WTC11 (cell line): Measurements from ENCODE around the gene MTNR1A.

Experiments
- CREB1 ChIP-seq: sonication (generic); formaldehyde crosslinking; IDR thresholded peaks from 2 replicates; pipeline ENCODE4 v1.8.0; 2023; ENCODE audit warnings: mild to moderate bottlenecking, missing genetic modification reagents
- CTCF ChIP-seq: fragments of 200-600 bp; IDR thresholded peaks from 2 replicates; pipeline ENCODE4 v1.8.0; 2022; ENCODE audit warnings: antibody characterized with exemption
- FOXP4 ChIP-seq: sonication (generic); formaldehyde crosslinking; IDR thresholded peaks from 2 replicates; pipeline ENCODE4 v1.8.0; 2022; ENCODE audit warnings: mild to moderate bottlenecking, missing genetic modification reagents
- MAX ChIP-seq: sonication (generic); formaldehyde crosslinking; IDR thresholded peaks from 2 replicates; pipeline ENCODE4 v1.8.0; 2022; ENCODE audit warnings: mild to moderate bottlenecking, missing genetic modification reagents
- MYBL2 ChIP-seq: sonication (generic); formaldehyde crosslinking; IDR thresholded peaks from 2 replicates; pipeline ENCODE4 v1.8.1; 2023; ENCODE audit warnings: mild to moderate bottlenecking, moderate library complexity, missing genetic modification reagents
- NR3C1 ChIP-seq: sonication (generic); formaldehyde crosslinking; conservative IDR thresholded peaks from 2 replicates; pipeline ENCODE4 v1.8.1; 2023; ENCODE audit warnings: low read depth, mild to moderate bottlenecking, missing genetic modification reagents
- SOX15 ChIP-seq: fragments of 250-450 bp; sonication (Bioruptor Pico); IDR thresholded peaks from 2 replicates; pipeline ENCODE4 v1.9.0; 2021; ENCODE audit warnings: mild to moderate bottlenecking
- TEAD4 ChIP-seq: sonication (generic); formaldehyde crosslinking; IDR thresholded peaks from 2 replicates; pipeline ENCODE4 v1.8.0; 2022; ENCODE audit warnings: mild to moderate bottlenecking, missing genetic modification reagents
- ZNF121 ChIP-seq: sonication (generic); formaldehyde crosslinking; IDR thresholded peaks from 2 replicates; pipeline ENCODE4 v1.8.0; 2023; ENCODE audit warnings: missing genetic modification reagents
- ZNF138 ChIP-seq: sonication (generic); formaldehyde crosslinking; conservative IDR thresholded peaks from 2 replicates; pipeline ENCODE4 v1.8.1; 2022; ENCODE audit warnings: mild to moderate bottlenecking, moderate library complexity, missing genetic modification reagents
- ZNF232 ChIP-seq: sonication (generic); formaldehyde crosslinking; IDR thresholded peaks from 2 replicates; pipeline ENCODE4 v1.8.0; 2022; ENCODE audit warnings: mild to moderate bottlenecking, missing genetic modification reagents
- ZSCAN18 ChIP-seq: fragments of 250-450 bp; sonication (Bioruptor Pico); IDR thresholded peaks from 2 replicates; pipeline ENCODE4 v2.1.2; 2022; ENCODE audit warnings: mild to moderate bottlenecking, moderate library complexity
- TF ChIP-seq, protein P1 (sequence below): sonication (generic); formaldehyde crosslinking; IDR thresholded peaks from 2 replicates; pipeline ENCODE4 v1.8.1; 2023; ENCODE audit warnings: mild to moderate bottlenecking, missing genetic modification reagents

- TF ChIP-seq CTCF (no peak), MYBL2 (CRISPR knock-in tag) (no peak), ZNF232 (CRISPR knock-in tag) (no peak), ZNF138 (CRISPR knock-in tag) (no peak), ZNF121 (CRISPR knock-in tag) (no peak), NR3C1 (CRISPR knock-in tag) (no peak), TEAD4 (no peak), CREB1 (CRISPR knock-in tag) (no peak), FOXP4 (CRISPR knock-in tag) (no peak), MAX (no peak), ZSCAN18 (CRISPR knock-in tag) (no peak), SOX15 (CRISPR knock-in tag) (no peak)
- TF ChIP-seq, protein P1, sequence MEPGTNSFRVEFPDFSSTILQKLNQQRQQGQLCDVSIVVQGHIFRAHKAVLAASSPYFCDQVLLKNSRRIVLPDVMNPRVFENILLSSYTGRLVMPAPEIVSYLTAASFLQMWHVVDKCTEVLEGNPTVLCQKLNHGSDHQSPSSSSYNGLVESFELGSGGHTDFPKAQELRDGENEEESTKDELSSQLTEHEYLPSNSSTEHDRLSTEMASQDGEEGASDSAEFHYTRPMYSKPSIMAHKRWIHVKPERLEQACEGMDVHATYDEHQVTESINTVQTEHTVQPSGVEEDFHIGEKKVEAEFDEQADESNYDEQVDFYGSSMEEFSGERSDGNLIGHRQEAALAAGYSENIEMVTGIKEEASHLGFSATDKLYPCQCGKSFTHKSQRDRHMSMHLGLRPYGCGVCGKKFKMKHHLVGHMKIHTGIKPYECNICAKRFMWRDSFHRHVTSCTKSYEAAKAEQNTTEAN (CRISPR knock-in tag): no peak
These were observed 54.6 kb downstream of the MTNR1A start for GRCh38 chr4:186500721-186501304.
